ENCODE results near the gene KRT81.

- TF ChIP-seq CTCF (IDR thresholded peaks at IDR 0.05; ENCODE audit: low read length) (peak; percentile 98), EZH2 (IDR thresholded peaks at IDR 0.05; ENCODE audit: borderline replicate concordance, low read length) (no peak)
Measured at GRCh38 chr12:52327052-52327829, 35.9 kb upstream of the KRT81 start.

Measured in OCI-LY1 (cell line).